OCI-LY3 (cell line): ENCODE results near the gene PACRG.

Experiments used
- EZH2phosphoT487 ChIP-seq: fragments of 200-600 bp; shearing (Covaris generic); IDR thresholded peaks from 2 replicates; pipeline ENCODE4 v1.6.1; 2018; ENCODE audit warnings: antibody characterized with exemption, mixed run types, low read depth
- TF ChIP-seq, protein P1 (sequence below): fragments of 200-600, 300-600 bp; sonication (generic); IDR thresholded peaks from 2 replicates; pipeline ENCODE4 v1.5.1; 2014; ENCODE audit warnings: antibody characterized with exemption, low read length, low read depth

DNA sequence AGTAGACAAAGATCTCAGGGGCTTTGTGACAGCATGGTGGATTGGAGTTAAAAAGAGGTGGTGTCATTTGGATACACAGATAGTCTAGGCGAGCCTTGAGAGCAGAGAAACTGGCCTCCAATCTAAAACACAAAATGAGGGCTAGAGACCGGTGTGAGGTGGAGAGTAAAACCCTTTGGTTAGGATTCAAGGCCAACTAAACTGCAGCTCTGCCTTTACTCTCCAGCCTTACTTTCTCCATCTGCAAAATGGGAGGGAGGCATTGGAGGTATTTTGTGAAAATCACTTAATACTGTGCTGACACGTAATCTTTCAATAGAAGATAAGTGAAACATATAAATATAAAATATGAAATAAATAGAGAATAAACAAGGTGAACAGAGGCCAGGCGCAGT is 597.6 kb downstream of the PACRG start:
- TF ChIP-seq, protein P1, sequence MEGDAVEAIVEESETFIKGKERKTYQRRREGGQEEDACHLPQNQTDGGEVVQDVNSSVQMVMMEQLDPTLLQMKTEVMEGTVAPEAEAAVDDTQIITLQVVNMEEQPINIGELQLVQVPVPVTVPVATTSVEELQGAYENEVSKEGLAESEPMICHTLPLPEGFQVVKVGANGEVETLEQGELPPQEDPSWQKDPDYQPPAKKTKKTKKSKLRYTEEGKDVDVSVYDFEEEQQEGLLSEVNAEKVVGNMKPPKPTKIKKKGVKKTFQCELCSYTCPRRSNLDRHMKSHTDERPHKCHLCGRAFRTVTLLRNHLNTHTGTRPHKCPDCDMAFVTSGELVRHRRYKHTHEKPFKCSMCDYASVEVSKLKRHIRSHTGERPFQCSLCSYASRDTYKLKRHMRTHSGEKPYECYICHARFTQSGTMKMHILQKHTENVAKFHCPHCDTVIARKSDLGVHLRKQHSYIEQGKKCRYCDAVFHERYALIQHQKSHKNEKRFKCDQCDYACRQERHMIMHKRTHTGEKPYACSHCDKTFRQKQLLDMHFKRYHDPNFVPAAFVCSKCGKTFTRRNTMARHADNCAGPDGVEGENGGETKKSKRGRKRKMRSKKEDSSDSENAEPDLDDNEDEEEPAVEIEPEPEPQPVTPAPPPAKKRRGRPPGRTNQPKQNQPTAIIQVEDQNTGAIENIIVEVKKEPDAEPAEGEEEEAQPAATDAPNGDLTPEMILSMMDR = no peak
- TF ChIP-seq EZH2phosphoT487 = no peak
